GM12878 (cell line): ENCODE measurements around the gene TXNDC17. TPM values are rescaled to one million over a fixed set of nuclear protein-coding genes. Genes with fewer than 3 reads are reported as not detected.

Source experiments
- ATAC-seq: fragments of 200-7000 bp; cut with Tn5 transposase; 3 replicates; pipeline ENCODE4 v1.9.1; 2020; ENCODE audit warnings: mild to moderate bottlenecking, moderate library complexity
- BruUV-seq: library from RNA; stranded (reverse); fragments of 400-500 nt; replicated peaks from 2 replicates; lab custom pipeline; 2021; lab: Mats Ljungman, UMichigan
- CTCF ChIA-PET: fragments of 300-600 bp; sonication (Branson Sonifier 250); formaldehyde crosslinking; extraction: SDS; loops from one replicate; lab custom pipeline; 2021; ENCODE audit warnings: inconsistent platforms; lab: Yijun Ruan, JAX
- POLR2A ChIA-PET: fragments of 350-600 bp; formaldehyde crosslinking; extraction: SDS; loops from one replicate; lab custom pipeline; 2021; ENCODE audit warnings: inconsistent platforms; lab: Charles Lee
- RAD21 ChIA-PET: fragments of 300-600 bp; sonication (Branson Sonifier 250); formaldehyde crosslinking; loops from one replicate; lab custom pipeline; 2023; ENCODE audit warnings: antibody characterized with exemption; ENCODE audit not compliant: unreplicated experiment; lab: Charles Lee
- SMC1A ChIA-PET: fragments of 300-600 bp; sonication (Branson Sonifier 250); formaldehyde crosslinking; loops from one replicate; lab custom pipeline; 2023; ENCODE audit not compliant: unreplicated experiment, uncharacterized antibody; lab: Charles Lee
- DNase-seq: peaks from one replicate; pipeline ENCODE4 v3.0.0-alpha.2; 2011; ENCODE audit warnings: low read depth, low spot score
- FAIRE-seq: peaks from 3 replicates; lab custom pipeline; 2011; peaks lifted over from hg19 to GRCh38; lab: Jason Lieb, UNC
- H2AFZ ChIP-seq: 2 replicates; pipeline ENCODE4 v1.6.0; 2011; ENCODE audit warnings: low read depth, low read length, control low read depth; ENCODE audit not compliant: control insufficient read depth
- H3K27ac ChIP-seq: 2 replicates; pipeline ENCODE4 v1.5.1; 2011; ENCODE audit warnings: control low read depth; ENCODE audit not compliant: control insufficient read depth, insufficient read depth
- H3K27me3 ChIP-seq, 2 experiments: replicated peaks in 1 of 2; 2 replicates each; pipeline versions ENCODE4 v1.6.0 to v1.6.1; 2011; ENCODE audit warnings: low read length in 1 of 2; ENCODE audit not compliant: control insufficient read depth in 2 of 2, insufficient read depth in 2 of 2
- H3K36me3 ChIP-seq, 2 experiments: 2 replicates each; pipeline ENCODE4 v1.5.1; 2011; ENCODE audit warnings: low read length in 1 of 2; ENCODE audit not compliant: control insufficient read depth in 2 of 2, insufficient read depth in 2 of 2
- H3K4me1 ChIP-seq: 2 replicates; pipeline ENCODE4 v1.6.1; 2011; ENCODE audit warnings: mild to moderate bottlenecking, low read length, moderate library complexity, mixed read lengths; ENCODE audit not compliant: control insufficient read depth, insufficient read depth
- H3K4me2 ChIP-seq: 2 replicates; pipeline ENCODE4 v1.6.0; 2011; ENCODE audit warnings: control low read depth; ENCODE audit not compliant: control insufficient read depth, insufficient read depth
- H3K4me3 ChIP-seq: fragments of 200-600 bp; sonication (generic); 2 replicates; pipeline ENCODE4 v1.5.1; 2016
- H3K79me2 ChIP-seq: 2 replicates; pipeline ENCODE4 v1.6.0; 2011; ENCODE audit warnings: low read length; ENCODE audit not compliant: control insufficient read depth, insufficient read depth
- H3K9ac ChIP-seq: 2 replicates; pipeline ENCODE4 v1.8.0; 2011; ENCODE audit warnings: low read length, control low read depth, mixed read lengths; ENCODE audit not compliant: control insufficient read depth, insufficient read depth
- H3K9me3 ChIP-seq: replicated peaks from 3 replicates; pipeline ENCODE4 v1.5.1; 2011; ENCODE audit warnings: mild to moderate bottlenecking, low read length; ENCODE audit not compliant: control insufficient read depth, insufficient read depth
- H4K20me1 ChIP-seq: 2 replicates; pipeline ENCODE4 v1.6.0; 2011; ENCODE audit not compliant: control insufficient read depth, insufficient read depth
- BHLHE40 ChIP-seq, 2 experiments: fragments of 450-650 bp in 1 of 2; IDR thresholded peaks; 2 replicates each; pipeline ENCODE4 v1.6.1; 2011 to 2017; ENCODE audit warnings: low read depth in 2 of 2, borderline replicate concordance in 1 of 2, improper control_type of control experiment in 1 of 2, low read length in 1 of 2, mild to moderate bottlenecking in 1 of 2
- CBX5 ChIP-seq: sonication (generic); IDR thresholded peaks from 2 replicates; pipeline ENCODE4 v1.6.1; 2016; ENCODE audit warnings: low read depth, moderate library complexity, mild to moderate bottlenecking, inconsistent platforms
- EGR1 ChIP-seq, 2 experiments: IDR thresholded peaks; 1 replicate in 1 of 2; 2 replicates in 1 of 2; pipeline ENCODE4 v1.6.1; 2011 to 2012; ENCODE audit warnings: low read depth in 2 of 2, low read length in 2 of 2, borderline replicate concordance in 1 of 2, mild to moderate bottlenecking in 1 of 2, moderate library complexity in 1 of 2
- ESRRA ChIP-seq: IDR thresholded peaks from 2 replicates; pipeline ENCODE4 v1.6.1; 2012; ENCODE audit warnings: mild to moderate bottlenecking, low read length, improper control_type of control experiment
- ETV6 ChIP-seq, 2 experiments: fragments of 450-650 bp in 1 of 2; IDR thresholded peaks in 1 of 2; conservative IDR thresholded peaks in 1 of 2; 2 replicates each; pipeline ENCODE4 v1.6.1; 2014; ENCODE audit warnings: antibody characterized with exemption in 1 of 2, borderline replicate concordance in 1 of 2, low read depth in 1 of 2, mild to moderate bottlenecking in 1 of 2, moderate library complexity in 1 of 2
- IKZF2 ChIP-seq, 2 experiments: fragments of 450-650 bp; IDR thresholded peaks; 2 replicates each; pipeline ENCODE4 v1.6.1; 2017; ENCODE audit warnings: mild to moderate bottlenecking in 2 of 2, moderate library complexity in 2 of 2
- NFYB ChIP-seq: IDR thresholded peaks from 2 replicates; pipeline ENCODE4 v1.6.1; 2011; ENCODE audit warnings: low read depth, mild to moderate bottlenecking, low read length, improper control_type of control experiment, moderate library complexity; ENCODE audit not compliant: insufficient read depth
- NR2C1 ChIP-seq: fragments of 450-650 bp; IDR thresholded peaks from 2 replicates; pipeline ENCODE4 v1.6.1; 2017; ENCODE audit warnings: antibody characterized with exemption, mild to moderate bottlenecking, moderate library complexity
- POLR2A ChIP-seq: IDR thresholded peaks from 2 replicates; pipeline ENCODE4 v1.6.1; 2011; ENCODE audit warnings: low read depth, mild to moderate bottlenecking, low read length
- RB1 ChIP-seq: fragments of 450-650 bp; formaldehyde crosslinking; IDR thresholded peaks from 2 replicates; pipeline ENCODE4 v1.6.1; 2017; ENCODE audit warnings: mild to moderate bottlenecking, borderline replicate concordance
- RCOR1 ChIP-seq: conservative IDR thresholded peaks from 2 replicates; pipeline ENCODE4 v1.6.1; 2012; ENCODE audit warnings: low read depth, low read length, improper control_type of control experiment
- SMAD1 ChIP-seq: fragments of 450-650 bp; IDR thresholded peaks from 2 replicates; pipeline ENCODE4 v1.6.1; 2018; ENCODE audit warnings: mild to moderate bottlenecking, low read depth; ENCODE audit not compliant: partially characterized antibody
- SMARCA5 ChIP-seq: fragments of 450-650 bp; IDR thresholded peaks from 2 replicates; pipeline ENCODE4 v1.6.1; 2017; ENCODE audit warnings: mild to moderate bottlenecking
- SUZ12 ChIP-seq: fragments of 200-600 bp; sonication (generic); IDR thresholded peaks from one replicate; pipeline ENCODE4 v1.6.1; 2018; ENCODE audit warnings: antibody characterized with exemption, mild to moderate bottlenecking; ENCODE audit not compliant: unreplicated experiment
- TBL1XR1 ChIP-seq: IDR thresholded peaks from 2 replicates; pipeline ENCODE4 v1.6.1; 2012; ENCODE audit warnings: low read depth, low read length, improper control_type of control experiment
- TCF12 ChIP-seq: IDR thresholded peaks from 2 replicates; pipeline ENCODE4 v1.6.1; 2011; ENCODE audit warnings: low read depth, mild to moderate bottlenecking, low read length
- TCF3 ChIP-seq: IDR thresholded peaks from 2 replicates; pipeline ENCODE4 v1.6.1; 2012; ENCODE audit warnings: low read depth, mild to moderate bottlenecking, low read length, borderline replicate concordance; ENCODE audit not compliant: insufficient read depth
- ZNF622 ChIP-seq: fragments of 450-650 bp; IDR thresholded peaks from 2 replicates; pipeline ENCODE4 v1.6.1; 2017; ENCODE audit warnings: mild to moderate bottlenecking, inconsistent platforms
- WGBS: methylation state at CpG from one replicate; pipeline ENCODE4 v1.1.6; 2016; ENCODE audit warnings: low lambda C conversion rate; ENCODE audit not compliant: insufficient replicate concordance, insufficient coverage; ENCODE audit errors: missing lambda C conversion rate; 5-methylcytosine and 5-hydroxymethylcytosine counted together
- in situ Hi-C: fragments of 300-500 bp; cut with MboI; formaldehyde crosslinking; loops from 9 replicates; pipeline ENCODE4 v1.14.3; 2018; ENCODE audit warnings: mixed read lengths
- intact Hi-C: fragments of 100-400 bp; cut with micrococcal nuclease; formaldehyde crosslinking; loops from one replicate; pipeline ENCODE4 v1.14.2; 2022; ENCODE audit not compliant: unreplicated experiment
- polyA plus RNA-seq, 11 experiments: library from polyadenylated mRNA; depleted of rRNA in 4 of 11; unstranded in 6 of 11; stranded (reverse) in 5 of 11; fragments of >200 nt; fragmentation: Nextera tagmentation in 4 of 11; fragmentation: Illumina TruSeq in 1 of 11; extraction: Ambion mirVana in 4 of 11; extraction: Trizol in 1 of 11; gene quantifications; 1 replicate in 1 of 11; 2 replicates in 10 of 11; pipeline versions ENCODE4 v1.2.1 to v1.2.3, GENCODE V29; 2011 to 2016; ENCODE audit warnings: inconsistent platforms in 2 of 11, missing spikeins in 2 of 11, low read depth in 1 of 11
- total RNA-seq, 4 experiments: library from RNA; depleted of rRNA in 3 of 4; stranded (reverse); fragments of >200 nt in 3 of 4; fragmentation: Illumina TruSeq in 1 of 4; extraction: Trizol in 1 of 4; gene quantifications; 2 replicates each; pipeline versions ENCODE4 v1.2.1 to v1.2.3, GENCODE V29; 2013 to 2021
- TF ChIP-seq, protein P1 (sequence below): fragments of 450-650 bp; formaldehyde crosslinking; IDR thresholded peaks from 2 replicates; pipeline ENCODE4 v1.4.0; 2022; ENCODE audit warnings: mild to moderate bottlenecking, moderate library complexity
- TF ChIP-seq, protein P2 (sequence below): IDR thresholded peaks from 2 replicates; pipeline ENCODE4 v1.6.1; 2011; ENCODE audit warnings: borderline replicate concordance, low read depth, mild to moderate bottlenecking, moderate library complexity, low read length; ENCODE audit not compliant: insufficient read depth, poor library complexity, severe bottlenecking

The TXNDC17 gene
- total and polyA plus RNA-seq, 10 of the 15 experiments (the other 5 are each of a cell fraction or from before 2014, with no cell fraction given), result 124 to 957 (median 216) TPM

DNA sequence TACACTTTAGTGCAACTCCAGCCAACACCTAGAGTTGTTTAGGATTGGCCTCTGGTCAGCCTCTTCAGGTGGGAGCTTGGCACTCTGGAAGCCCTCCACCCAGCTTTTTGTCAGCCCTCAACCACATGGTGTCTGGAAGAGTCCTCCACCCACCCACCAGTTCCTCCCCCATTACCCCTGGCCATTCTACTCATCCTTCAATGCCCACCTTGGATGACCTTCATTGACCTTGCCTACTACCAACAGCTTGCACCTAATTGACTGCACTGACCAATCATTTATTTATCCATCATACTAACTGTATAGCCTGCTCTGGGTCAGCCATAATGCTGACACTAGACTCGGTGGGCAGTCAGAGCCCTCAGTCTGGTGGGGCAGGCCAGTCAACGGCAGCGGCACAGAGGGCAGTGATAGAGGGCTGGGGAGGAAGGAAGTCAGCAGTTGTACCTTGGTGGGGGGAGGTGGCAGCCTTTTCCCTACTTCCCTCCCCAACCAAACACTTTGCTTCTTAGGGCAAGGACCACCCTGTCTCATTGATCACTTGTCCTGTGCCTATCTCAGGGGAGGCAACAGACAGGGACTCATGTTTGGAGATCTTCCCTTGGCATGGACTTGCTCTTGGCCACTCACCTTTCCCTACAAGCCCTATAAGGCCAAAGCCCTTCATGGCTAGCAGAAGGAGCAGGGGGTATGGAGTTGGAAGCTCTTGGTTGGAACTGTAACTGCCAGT, 43.0 kb downstream of the TXNDC17 start:
- no peak overlapping the region for H3K27ac ChIP-seq
- no TSS peak for BruUV-seq
- no peak overlapping the region for H3K4me2 ChIP-seq
- POLR2A ChIA-PET, result no interaction called here
- H3K27me3 ChIP-seq, result no peaks in the 10 kb centered on the region; a peak in 1 of 4 replicates
- RAD21 ChIA-PET, result no interaction called here
- H3K79me2 ChIP-seq, result no peaks in the 10 kb centered on the region
- no peak for DNase-seq
- no peaks in the 10 kb centered on the region for H3K9me3 ChIP-seq
- SMC1A ChIA-PET, result no interaction called here
- 67% methylated on average over 3 of the region's 3 CpGs for WGBS
- no peak overlapping the region for H3K9ac ChIP-seq
- no peaks in the 10 kb centered on the region for H4K20me1 ChIP-seq
- H3K4me1 ChIP-seq, result no peaks in the 10 kb centered on the region
- intact Hi-C loops, result no loop called here
- H3K4me3 ChIP-seq, result no peak overlapping the region
- CTCF ChIA-PET, result no interaction called here
- no peak overlapping the region for H2AFZ ChIP-seq
- H3K36me3 ChIP-seq, result no peaks in the 10 kb centered on the region
- in situ Hi-C loops, result no loop called here
- ATAC-seq, result no peak
- FAIRE-seq, result no peak
- no peak for TF ChIP-seq POLR2A
- TF ChIP-seq, protein P1, sequence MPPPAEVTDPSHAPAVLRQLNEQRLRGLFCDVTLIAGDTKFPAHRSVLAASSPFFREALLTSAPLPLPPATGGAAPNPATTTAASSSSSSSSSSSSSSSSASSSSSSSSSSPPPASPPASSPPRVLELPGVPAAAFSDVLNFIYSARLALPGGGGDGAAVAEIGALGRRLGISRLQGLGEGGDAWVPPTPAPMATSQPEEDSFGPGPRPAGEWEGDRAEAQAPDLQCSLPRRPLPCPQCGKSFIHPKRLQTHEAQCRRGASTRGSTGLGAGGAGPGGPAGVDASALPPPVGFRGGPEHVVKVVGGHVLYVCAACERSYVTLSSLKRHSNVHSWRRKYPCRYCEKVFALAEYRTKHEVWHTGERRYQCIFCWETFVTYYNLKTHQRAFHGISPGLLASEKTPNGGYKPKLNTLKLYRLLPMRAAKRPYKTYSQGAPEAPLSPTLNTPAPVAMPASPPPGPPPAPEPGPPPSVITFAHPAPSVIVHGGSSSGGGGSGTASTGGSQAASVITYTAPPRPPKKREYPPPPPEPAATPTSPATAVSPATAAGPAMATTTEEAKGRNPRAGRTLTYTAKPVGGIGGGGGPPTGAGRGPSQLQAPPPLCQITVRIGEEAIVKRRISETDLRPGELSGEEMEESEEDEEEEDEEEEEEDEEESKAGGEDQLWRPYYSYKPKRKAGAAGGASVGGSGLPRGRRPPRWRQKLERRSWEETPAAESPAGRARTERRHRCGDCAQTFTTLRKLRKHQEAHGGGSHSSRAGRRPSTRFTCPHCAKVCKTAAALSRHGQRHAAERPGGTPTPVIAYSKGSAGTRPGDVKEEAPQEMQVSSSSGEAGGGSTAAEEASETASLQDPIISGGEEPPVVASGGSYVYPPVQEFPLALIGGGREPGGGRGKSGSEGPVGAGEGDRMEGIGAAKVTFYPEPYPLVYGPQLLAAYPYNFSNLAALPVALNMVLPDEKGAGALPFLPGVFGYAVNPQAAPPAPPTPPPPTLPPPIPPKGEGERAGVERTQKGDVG (CRISPR knock-in tag), result no peak
- TF ChIP-seq RB1, result no peak
- no peak for TF ChIP-seq NR2C1
- TF ChIP-seq, protein P2, sequence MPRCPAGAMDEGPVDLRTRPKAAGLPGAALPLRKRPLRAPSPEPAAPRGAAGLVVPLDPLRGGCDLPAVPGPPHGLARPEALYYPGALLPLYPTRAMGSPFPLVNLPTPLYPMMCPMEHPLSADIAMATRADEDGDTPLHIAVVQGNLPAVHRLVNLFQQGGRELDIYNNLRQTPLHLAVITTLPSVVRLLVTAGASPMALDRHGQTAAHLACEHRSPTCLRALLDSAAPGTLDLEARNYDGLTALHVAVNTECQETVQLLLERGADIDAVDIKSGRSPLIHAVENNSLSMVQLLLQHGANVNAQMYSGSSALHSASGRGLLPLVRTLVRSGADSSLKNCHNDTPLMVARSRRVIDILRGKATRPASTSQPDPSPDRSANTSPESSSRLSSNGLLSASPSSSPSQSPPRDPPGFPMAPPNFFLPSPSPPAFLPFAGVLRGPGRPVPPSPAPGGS, result no peak
- no peak for TF ChIP-seq RCOR1
- TF ChIP-seq BHLHE40 (IDR thresholded peaks at IDR 0.05; ENCODE audit: borderline replicate concordance in 1 of 2, low read depth in 2 of 2, low read length in 1 of 2), result no peak
- TF ChIP-seq SMAD1, result no peak
- no peak for TF ChIP-seq ESRRA
- no peak for TF ChIP-seq SUZ12
- no peak for TF ChIP-seq IKZF2 (IDR thresholded peaks at IDR 0.05)
- TF ChIP-seq TBL1XR1, result no peak
- no peak for TF ChIP-seq ETV6 (conservative IDR thresholded peaks at IDR 0.05 in 1 of 2, IDR thresholded peaks at IDR 0.05 in 1 of 2; ENCODE audit: borderline replicate concordance in 1 of 2, low read depth in 1 of 2)
- no peak for TF ChIP-seq ZNF622
- no peak for TF ChIP-seq TCF3
- TF ChIP-seq TCF12, result no peak
- TF ChIP-seq NFYB, result no peak
- TF ChIP-seq EGR1 (IDR thresholded peaks at IDR 0.05; ENCODE audit: borderline replicate concordance in 1 of 2, low read depth in 2 of 2, low read length in 2 of 2), result no peak
- no peak for TF ChIP-seq SMARCA5
- TF ChIP-seq CBX5, result no peak
